GM20431 (cell line): ENCODE data around the gene AKAP13.

ENCODE experiments used
- in situ Hi-C: fragments of 300-500 bp; cut with MseI, MboI; formaldehyde crosslinking; loops from one replicate; pipeline ENCODE4 v1.15.0; 2020; ENCODE audit warnings: low sequenced_read_pairs; ENCODE audit not compliant: unreplicated experiment

The AKAP13 gene

GRCh38 chr15:85753791-85754452, 373.5 kb downstream of the AKAP13 start:
- in situ Hi-C loops = no loop called here

GRCh38 chr15:85754989-85755388, 374.6 kb downstream of the AKAP13 start:
- in situ Hi-C loops = no loop called here

- in situ Hi-C loops = no loop called here
These were observed 375.1 kb downstream of the AKAP13 start for GRCh38 chr15:85755471-85755870.

- in situ Hi-C loops = no loop called here
These were observed 375.5 kb downstream of the AKAP13 start for GRCh38 chr15:85755942-85756341.

- in situ Hi-C loops = no loop called here
These were observed 376.1 kb downstream of the AKAP13 start for GRCh38 chr15:85756411-85757072.

GRCh38 chr15:85757073-85757938, 376.9 kb downstream of the AKAP13 start:
- in situ Hi-C loops = no loop called here

- in situ Hi-C loops = no loop called here
These were observed 377.7 kb downstream of the AKAP13 start for GRCh38 chr15:85757939-85758654.

GRCh38 chr15:85758655-85758978, 378.2 kb downstream of the AKAP13 start:
- in situ Hi-C loops = no loop called here

- in situ Hi-C loops = no loop called here
These were observed 379.0 kb downstream of the AKAP13 start for GRCh38 chr15:85759376-85759775.

GRCh38 chr15:85760049-85760448, 379.6 kb downstream of the AKAP13 start:
- in situ Hi-C loops = no loop called here

GRCh38 chr15:85760531-85761371, 380.3 kb downstream of the AKAP13 start:
- in situ Hi-C loops = no loop called here

GRCh38 chr15:85761635-85762034, 381.2 kb downstream of the AKAP13 start:
- in situ Hi-C loops = no loop called here

- in situ Hi-C loops = no loop called here
These were observed 381.8 kb downstream of the AKAP13 start for GRCh38 chr15:85762039-85762755.

- in situ Hi-C loops = no loop called here
These were observed 382.3 kb downstream of the AKAP13 start for GRCh38 chr15:85762756-85763127.

- in situ Hi-C loops = no loop called here
These were observed 382.8 kb downstream of the AKAP13 start for GRCh38 chr15:85763157-85763556.

- in situ Hi-C loops = no loop called here
These were observed 383.6 kb downstream of the AKAP13 start for GRCh38 chr15:85763673-85764633.

GRCh38 chr15:85764649-85765277, 384.4 kb downstream of the AKAP13 start:
- in situ Hi-C loops = no loop called here
